Urinary bladder (tissue), 4 donors: ENCODE data around the gene PADI1. TPM values are rescaled to one million over a fixed set of nuclear protein-coding genes. Genes with fewer than 3 reads are reported as not detected.

Experiments
- DNase-seq: peaks from one replicate; pipeline ENCODE4 v3.0.0-alpha.2; 2015; ENCODE audit errors: extremely low spot score
- H3K27ac ChIP-seq: one replicate; pipeline ENCODE4 v1.5.1; 2013; ENCODE audit warnings: low read depth, mild to moderate bottlenecking, moderate library complexity
- H3K36me3 ChIP-seq: one replicate; pipeline ENCODE4 v1.6.1; 2013; ENCODE audit warnings: mild to moderate bottlenecking, moderate library complexity; ENCODE audit not compliant: insufficient read depth
- H3K4me1 ChIP-seq: one replicate; pipeline ENCODE4 v1.6.1; 2013; ENCODE audit warnings: mild to moderate bottlenecking, moderate library complexity; ENCODE audit not compliant: insufficient read depth
- H3K4me3 ChIP-seq: one replicate; pipeline ENCODE4 v1.5.1; 2013; ENCODE audit warnings: low read depth, low read length
- WGBS: extraction: QIAGEN DNeasy Blood & Tissue Kit; methylation state at CpG from one replicate; pipeline ENCODE4 v1.1.7; 2013; 5-methylcytosine and 5-hydroxymethylcytosine counted together
- polyA plus RNA-seq: library from polyadenylated mRNA; stranded (reverse); fragments of 200-250 nt; gene quantifications from one replicate; pipeline ENCODE4 v1.2.3, GENCODE V29; 2013
- total RNA-seq: library from RNA; depleted of rRNA; stranded (reverse); fragments of >200 nt; gene quantifications from one replicate; pipeline ENCODE4 v1.2.3, GENCODE V29; 2014
- donor health status: healthy with polysubstance abuse.
- donor health status: healthy.

Gene PADI1, protein sequence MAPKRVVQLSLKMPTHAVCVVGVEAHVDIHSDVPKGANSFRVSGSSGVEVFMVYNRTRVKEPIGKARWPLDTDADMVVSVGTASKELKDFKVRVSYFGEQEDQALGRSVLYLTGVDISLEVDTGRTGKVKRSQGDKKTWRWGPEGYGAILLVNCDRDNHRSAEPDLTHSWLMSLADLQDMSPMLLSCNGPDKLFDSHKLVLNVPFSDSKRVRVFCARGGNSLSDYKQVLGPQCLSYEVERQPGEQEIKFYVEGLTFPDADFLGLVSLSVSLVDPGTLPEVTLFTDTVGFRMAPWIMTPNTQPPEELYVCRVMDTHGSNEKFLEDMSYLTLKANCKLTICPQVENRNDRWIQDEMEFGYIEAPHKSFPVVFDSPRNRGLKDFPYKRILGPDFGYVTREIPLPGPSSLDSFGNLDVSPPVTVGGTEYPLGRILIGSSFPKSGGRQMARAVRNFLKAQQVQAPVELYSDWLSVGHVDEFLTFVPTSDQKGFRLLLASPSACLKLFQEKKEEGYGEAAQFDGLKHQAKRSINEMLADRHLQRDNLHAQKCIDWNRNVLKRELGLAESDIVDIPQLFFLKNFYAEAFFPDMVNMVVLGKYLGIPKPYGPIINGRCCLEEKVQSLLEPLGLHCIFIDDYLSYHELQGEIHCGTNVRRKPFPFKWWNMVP
- total RNA-seq: 0.16 TPM
- 0.18 TPM for polyA plus RNA-seq

GRCh38 chr1:17204546-17205440, at the start of gene PADI1:
TSS of gene PADI1 (plus strand) at chr1:17205128. CDS start at chr1:17205218, 90 bp downstream.
- H3K4me3 ChIP-seq: no peak within 1 kb of the TSS
- no peak for DNase-seq
- H3K36me3 ChIP-seq: no peaks in the 10 kb centered on the region
- no peak within 1 kb of the TSS for H3K27ac ChIP-seq
- 75% methylated on average over 9 of the region's 9 CpGs for WGBS
- no peaks in the 10 kb centered on the region for H3K4me1 ChIP-seq

GRCh38 chr1:17155257-17155920, 49.5 kb upstream of the PADI1 start:
- Histone ChIP-seq H3K36me3 (no peaks in the 10 kb centered on the region), H3K4me3 (no peak overlapping the region), H3K27ac (no peak overlapping the region), H3K4me1 (no peaks in the 10 kb centered on the region)
- no peak for DNase-seq
- WGBS: 18% methylated on average over 2 of the region's 2 CpGs

- H3K4me1 ChIP-seq: no peaks in the 10 kb centered on the region
- 61% methylated on average over 3 of the region's 3 CpGs for WGBS
- H3K4me3 ChIP-seq: no peak overlapping the region
These were observed 48.8 kb upstream of the PADI1 start for GRCh38 chr1:17156108-17156507.

GRCh38 chr1:17158961-17159360, 46.0 kb upstream of the PADI1 start:
- H3K36me3 ChIP-seq: no peaks in the 10 kb centered on the region
- 94% methylated on average over 2 of the region's 2 CpGs for WGBS
- no peak for DNase-seq
- no peak overlapping the region for H3K4me3 ChIP-seq
- H3K4me1 ChIP-seq: no peaks in the 10 kb centered on the region
- H3K27ac ChIP-seq: no peak overlapping the region

More at GRCh38 chr1:17156108-17156507, 48.8 kb upstream of the PADI1 start:
- Histone ChIP-seq H3K27ac (no peak overlapping the region), H3K36me3 (no peaks in the 10 kb centered on the region)
- no peak for DNase-seq

- Histone ChIP-seq H3K4me1 (no peaks in the 10 kb centered on the region), H3K27ac (no peak overlapping the region), H3K4me3 (no peak overlapping the region), H3K36me3 (no peaks in the 10 kb centered on the region)
- DNase-seq: no peak
- 86% methylated on average over 3 of the region's 3 CpGs for WGBS
These were observed 43.7 kb upstream of the PADI1 start for GRCh38 chr1:17161137-17161740.

DNA sequence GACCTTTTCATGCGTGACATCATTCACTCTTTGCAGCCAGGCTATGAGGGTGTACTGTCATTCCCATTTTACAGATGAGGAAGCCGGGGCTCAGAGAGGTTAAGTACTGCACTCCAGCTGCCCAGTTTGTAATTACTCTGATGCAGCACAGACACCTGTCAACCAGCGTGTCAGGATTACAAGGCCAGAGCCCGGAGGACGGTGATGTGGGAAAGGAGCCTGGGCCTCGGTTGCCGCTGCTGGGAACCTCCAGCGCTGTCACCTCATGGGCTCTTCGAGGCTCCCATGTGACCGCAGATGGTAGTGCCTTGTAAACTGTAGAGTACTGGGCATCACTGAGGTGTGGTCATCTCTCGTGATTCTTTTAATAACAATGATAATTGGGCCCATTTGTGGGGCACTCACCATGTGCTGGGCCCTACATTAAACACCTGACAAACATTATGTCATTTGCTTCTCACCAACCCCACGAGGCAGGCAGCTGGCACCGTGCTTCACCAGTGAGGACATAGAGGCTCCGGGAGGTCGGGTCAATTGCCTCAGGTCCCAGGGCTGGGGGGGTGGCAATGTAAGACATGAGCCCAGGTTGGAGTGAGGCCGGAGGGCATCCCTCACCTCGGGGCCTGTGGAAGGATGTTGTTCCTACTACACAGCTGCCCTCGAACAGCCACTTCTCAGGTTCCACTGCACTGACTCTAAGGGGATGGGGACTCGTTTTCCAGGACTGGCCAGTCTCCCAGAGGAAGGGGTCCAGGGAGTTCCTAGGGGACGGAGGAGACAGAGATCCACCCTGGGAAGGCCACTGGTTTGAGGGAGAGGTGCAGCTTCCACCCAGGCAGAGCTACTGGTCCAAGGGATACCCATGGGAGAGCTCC, 42.8 kb upstream of the PADI1 start:
- H3K4me1 ChIP-seq: no peaks in the 10 kb centered on the region
- WGBS: 78% methylated on average over 20 of the region's 20 CpGs
- H3K4me3 ChIP-seq: no peak overlapping the region
- H3K36me3 ChIP-seq: no peaks in the 10 kb centered on the region
- DNase-seq: no peak
- no peak overlapping the region for H3K27ac ChIP-seq

GRCh38 chr1:17162941-17163340, 42.0 kb upstream of the PADI1 start:
- no peak for DNase-seq
- H3K4me1 ChIP-seq: no peaks in the 10 kb centered on the region
- H3K36me3 ChIP-seq: no peaks in the 10 kb centered on the region
- whole genome bisulfite sequencing: 79% methylated on average over 7 of the region's 7 CpGs
- H3K4me3 ChIP-seq: no peak overlapping the region
- no peak overlapping the region for H3K27ac ChIP-seq

DNA sequence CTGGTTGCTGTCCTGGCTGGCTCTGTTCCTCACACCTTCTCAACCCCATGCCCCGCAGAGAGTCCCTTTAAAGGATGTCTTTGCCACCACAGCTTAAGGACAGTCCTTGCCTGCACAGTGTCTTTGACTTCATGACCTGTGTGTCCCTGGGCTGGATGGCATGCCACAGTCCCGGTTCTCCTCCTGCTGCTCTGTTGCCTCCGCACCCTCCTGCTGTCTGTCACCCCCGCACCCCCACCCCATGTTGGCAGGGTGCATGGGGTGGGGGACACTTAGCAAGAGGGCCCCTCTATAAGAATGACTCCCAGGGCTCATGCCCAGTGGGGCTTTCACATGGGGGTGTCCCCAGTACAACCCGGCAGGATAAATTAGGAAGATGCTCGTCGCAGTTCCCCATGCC, 41.6 kb upstream of the PADI1 start:
- no peak for DNase-seq
- no peaks in the 10 kb centered on the region for H3K36me3 ChIP-seq
- no peak overlapping the region for H3K4me3 ChIP-seq
- H3K27ac ChIP-seq: no peak overlapping the region
- WGBS: 90% methylated on average over 7 of the region's 7 CpGs
- no peaks in the 10 kb centered on the region for H3K4me1 ChIP-seq

DNA sequence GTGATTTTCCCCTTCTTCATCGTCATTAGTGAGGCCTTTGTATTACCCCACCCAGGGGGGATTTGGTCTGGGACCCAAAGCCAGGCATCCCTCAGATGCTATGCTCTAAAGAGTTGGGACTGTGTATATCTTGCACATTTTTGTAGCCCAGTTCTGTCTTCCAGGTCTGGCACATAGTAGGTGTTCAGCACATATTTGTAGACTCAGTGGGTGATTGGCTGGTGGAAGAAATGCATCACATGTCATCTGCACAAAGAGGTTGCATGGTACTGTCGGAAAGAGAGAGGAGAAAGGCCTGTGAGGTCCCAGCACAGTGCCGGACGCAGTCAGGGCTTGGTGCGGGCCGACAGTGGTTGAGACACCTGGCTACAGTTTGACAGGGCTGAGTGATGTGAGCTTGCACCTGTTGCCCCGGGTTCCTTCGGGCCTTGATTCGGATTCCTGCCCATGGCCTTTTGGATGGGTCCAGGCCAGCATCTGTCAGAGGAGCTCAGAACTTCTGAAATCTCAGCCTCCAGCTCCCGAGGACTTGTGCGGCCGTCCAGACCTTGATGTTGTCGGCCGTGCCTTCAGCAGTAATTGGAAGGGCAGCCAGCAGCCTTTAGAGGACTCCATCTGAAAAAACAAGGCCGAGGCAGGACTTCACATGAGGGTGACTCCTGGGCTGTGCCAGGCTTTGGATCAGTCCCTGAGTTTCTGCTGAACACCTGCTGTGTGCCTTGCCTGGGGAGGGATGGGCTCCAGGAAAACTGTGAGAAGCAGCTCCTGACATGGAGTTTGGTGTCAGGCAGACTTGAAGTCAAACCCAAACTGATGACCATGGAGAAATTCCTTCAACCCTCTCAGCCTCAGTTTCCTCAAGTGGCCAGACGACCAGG, 40.9 kb upstream of the PADI1 start:
- Histone ChIP-seq H3K27ac (no peak overlapping the region), H3K36me3 (no peaks in the 10 kb centered on the region), H3K4me3 (no peak overlapping the region), H3K4me1 (no peaks in the 10 kb centered on the region)
- DNase-seq: no peak
- WGBS: 78% methylated on average over 16 of the region's 16 CpGs

DNA sequence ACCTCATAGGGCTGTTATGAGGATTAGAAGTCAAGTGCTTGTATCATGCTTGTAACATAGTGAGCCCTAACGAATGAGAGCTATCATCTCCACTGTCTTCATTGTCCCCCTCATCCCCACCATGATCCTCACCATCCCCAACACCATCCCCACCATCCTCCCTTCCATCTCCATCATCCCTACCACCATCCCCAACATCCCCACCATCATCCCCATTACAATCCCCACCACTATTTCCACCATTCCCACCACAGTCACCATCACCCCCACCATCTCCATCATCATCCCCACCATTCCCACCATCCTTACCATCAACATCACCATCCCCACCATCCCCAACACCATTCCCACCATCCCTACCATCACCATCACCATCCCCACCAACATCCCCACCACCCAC, 39.1 kb upstream of the PADI1 start:
- DNase-seq: no peak
- no peak overlapping the region for H3K27ac ChIP-seq
- H3K4me3 ChIP-seq: no peak overlapping the region
- no peaks in the 10 kb centered on the region for H3K4me1 ChIP-seq
- 83% methylated on average over 1 of the region's 1 CpG for WGBS
- no peaks in the 10 kb centered on the region for H3K36me3 ChIP-seq

- WGBS: 23% methylated on average over 4 of the region's 4 CpGs
- Histone ChIP-seq H3K36me3 (no peaks in the 10 kb centered on the region), H3K4me1 (no peaks in the 10 kb centered on the region), H3K4me3 (no peak overlapping the region), H3K27ac (no peak overlapping the region)
- no peak for DNase-seq
These were observed 37.7 kb upstream of the PADI1 start for GRCh38 chr1:17167041-17167785.
